GM11168 (cell line): ENCODE data around the gene LIN7B.
"Not testable (repeated sequence)": the region's sequence is repeated elsewhere in the genome, so short reads cannot be mapped to it uniquely, and the experiment has no call there.

ENCODE experiments used
- in situ Hi-C: fragments of 300-500 bp; cut with MboI; formaldehyde crosslinking; loops from one replicate; pipeline ENCODE4 v1.12.0; 2022; ENCODE audit warnings: low sequenced_read_pairs; ENCODE audit not compliant: unreplicated experiment

The LIN7B gene, protein sequence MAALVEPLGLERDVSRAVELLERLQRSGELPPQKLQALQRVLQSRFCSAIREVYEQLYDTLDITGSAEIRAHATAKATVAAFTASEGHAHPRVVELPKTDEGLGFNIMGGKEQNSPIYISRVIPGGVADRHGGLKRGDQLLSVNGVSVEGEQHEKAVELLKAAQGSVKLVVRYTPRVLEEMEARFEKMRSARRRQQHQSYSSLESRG

GRCh38 chr19:49113762-49114629, at the start of gene LIN7B:
TSS of gene LIN7B (plus strand) at chr19:49114370. CDS start at chr19:49114405, 35 bp downstream.
- in situ Hi-C loops, result no loop called here

DNA sequence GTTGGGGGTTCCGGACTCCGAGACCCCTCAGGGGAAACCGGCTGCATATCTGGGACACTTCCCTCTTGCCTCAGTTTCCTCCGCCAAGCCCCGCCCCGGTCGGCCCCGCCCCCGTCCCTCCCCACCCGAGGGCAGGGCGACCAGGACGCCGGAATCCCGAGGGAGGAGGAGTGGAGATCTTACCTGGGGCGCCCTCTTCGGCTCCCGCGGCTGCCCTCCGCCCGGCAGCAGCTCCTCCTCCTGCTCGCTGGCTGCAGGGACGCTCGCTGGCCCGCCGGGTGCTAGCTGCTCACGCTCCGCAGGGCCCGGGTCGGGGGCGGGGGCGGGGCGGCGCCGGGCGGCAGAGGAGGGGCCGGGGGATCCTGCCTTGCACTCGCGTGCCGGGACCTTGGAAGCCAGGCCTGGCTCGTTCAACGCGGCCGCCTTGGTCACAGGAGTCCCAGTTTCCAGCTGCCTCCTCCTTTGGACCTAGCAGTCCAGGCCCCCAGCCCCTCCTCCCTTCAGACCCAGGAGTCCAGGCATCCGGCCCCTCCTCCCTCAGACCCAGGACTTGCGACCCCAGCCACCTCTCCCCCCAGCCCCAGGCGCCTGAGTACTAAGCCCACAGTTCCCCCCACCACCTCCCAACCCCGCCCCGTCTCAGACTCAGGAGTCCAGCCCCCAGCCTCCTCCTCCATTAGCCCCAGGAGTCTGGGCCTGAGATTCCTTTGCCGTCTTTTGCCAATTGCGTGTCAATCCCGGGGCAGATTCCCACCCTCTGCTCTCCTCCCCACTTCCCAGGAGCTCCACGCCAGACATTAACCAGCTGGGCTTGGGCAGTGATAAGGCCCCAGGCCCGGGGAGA, 49.2 kb upstream of the LIN7B start, which contains the start of gene NTF4:
TSS of gene NTF4 (minus strand) at position 51 of the 844 bp plus-strand sequence. CDS start 2,821 bp downstream, outside the sequence.
- in situ Hi-C loops, result no loop called here

DNA sequence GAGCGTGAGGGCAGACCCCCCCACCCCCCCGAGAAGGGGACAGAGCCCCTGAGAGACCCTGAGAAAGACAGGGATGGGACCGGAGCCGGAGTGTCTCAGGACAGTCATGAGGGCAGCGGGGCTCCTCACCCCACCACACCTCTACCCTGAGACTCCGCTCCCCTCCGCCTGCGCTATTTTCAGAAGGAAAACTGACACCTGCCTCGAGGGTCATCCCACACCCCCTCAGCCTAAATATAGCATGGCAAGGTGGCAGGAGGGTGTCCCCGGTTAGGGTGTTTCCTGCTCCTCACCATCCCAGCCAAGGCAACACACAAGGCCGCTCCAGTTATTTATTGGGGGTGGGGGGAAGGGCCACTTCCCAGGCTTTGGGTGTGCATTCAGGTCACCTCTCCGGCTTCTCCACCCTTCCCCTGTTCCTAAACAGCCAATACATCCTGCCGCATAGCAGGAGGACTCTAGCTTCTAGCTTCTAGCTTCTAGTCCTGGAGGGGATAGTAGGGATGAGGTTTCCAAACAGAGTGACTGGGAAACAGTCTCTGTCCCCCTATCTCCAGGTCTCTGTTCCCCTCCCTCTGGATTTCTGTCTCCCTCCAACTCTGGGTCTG, 48.2 kb upstream of the LIN7B start:
- in situ Hi-C loops, result no loop called here

GRCh38 chr19:49067554-49067953, 46.6 kb upstream of the LIN7B start:
- in situ Hi-C loops, result no loop called here

DNA sequence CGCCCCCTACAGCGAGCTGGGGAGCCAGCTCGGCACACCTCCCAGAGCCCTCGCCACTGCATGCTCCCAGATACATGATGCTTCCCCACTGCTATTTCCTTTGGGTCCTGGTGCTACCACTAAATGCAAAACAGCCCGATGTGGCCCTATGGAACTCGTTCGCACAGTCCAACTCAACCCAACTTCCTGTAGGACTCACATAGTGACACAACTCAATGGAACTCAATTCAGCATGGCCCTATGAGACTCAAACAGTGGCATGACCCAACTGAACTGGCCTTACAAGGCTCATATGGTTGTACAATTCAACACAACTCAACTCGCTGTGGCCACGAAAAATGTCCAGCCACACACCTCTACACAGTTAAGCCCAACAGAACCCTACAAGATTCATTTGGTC, 45.1 kb upstream of the LIN7B start:
- in situ Hi-C loops, result no loop called here

DNA sequence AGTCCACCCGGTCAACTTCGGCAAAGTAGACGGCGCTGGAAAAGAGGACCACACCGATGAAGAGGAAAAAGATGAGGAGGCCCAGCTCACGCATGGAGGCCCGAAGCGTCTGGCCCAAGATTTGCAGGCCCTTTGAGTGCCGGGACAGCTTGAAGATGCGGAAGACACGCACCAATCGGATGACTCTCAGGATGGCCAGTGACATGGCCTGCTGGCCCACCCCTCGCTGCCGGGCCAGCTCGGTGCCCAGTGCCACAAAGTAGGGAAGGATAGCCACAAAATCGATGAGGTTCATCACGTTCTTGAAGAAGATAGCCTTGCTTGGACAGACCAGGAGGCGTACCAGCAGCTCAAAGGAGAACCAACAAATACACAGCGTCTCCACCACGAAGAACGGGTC, 43.8 kb upstream of the LIN7B start:
- in situ Hi-C loops, result no loop called here

GRCh38 chr19:49071860-49072547, 42.2 kb upstream of the LIN7B start:
- in situ Hi-C loops, result no loop called here

DNA sequence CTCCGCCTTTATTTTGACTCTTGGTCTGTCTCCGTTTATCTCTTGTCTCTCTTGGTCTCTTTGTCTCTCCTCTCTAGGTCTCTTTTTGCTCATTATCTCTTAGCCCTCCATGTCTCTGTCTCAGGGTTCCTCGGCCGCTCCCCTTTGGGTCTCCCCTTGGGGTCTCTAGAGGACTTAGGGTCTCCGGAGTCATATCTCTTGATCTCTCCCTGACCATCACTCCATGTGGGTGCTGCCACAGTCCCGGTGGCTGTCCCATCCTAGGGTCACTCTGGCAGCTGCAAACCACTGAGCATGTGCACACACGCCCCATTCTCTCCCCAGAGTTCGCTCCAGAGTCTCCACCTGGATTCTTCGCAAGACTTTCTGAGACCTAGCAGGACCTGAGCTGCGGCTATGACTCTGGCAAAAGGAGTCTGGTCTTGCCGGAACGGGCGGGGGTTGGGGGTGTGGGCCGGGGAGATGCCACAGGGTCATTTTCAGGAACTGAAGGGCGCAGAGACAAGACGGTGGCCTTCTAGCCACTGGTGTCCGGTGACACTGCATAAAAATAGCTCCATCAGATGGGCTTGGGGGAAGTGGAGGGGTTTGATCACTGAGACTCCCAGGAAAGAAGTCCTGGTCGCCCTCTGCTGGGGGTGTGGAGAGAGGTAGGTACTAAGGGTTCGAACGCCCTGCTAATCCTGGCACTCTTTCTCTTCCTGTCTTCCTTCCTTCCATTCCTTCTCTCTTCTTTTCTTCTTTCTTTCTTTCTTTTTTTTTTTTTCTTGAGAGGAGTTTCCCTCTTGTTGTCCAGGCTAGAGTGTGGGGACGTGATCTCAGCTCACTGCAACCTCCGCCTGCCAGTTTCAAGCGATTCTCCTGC, 40.4 kb upstream of the LIN7B start:
- in situ Hi-C loops, result no loop called here

DNA sequence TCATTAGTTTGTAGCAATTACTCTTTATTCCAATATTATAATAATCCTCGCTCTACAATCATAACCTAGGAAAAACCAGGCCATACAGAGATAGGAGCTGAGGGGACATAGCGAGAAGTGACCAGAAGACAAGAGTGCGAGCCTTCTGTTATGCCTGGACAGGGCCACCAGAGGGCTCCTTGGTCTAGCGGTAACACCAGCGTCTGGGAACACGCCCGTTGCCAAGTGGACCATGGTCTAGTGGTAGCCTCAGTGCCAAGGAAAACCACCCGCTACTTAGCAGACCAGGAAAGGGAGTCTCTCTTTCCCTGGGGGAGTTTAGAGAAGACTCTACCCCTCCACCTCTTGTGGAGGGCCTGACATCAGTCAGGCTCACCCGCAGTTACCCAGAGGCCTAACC, 39.3 kb upstream of the LIN7B start:
- in situ Hi-C loops, result not testable (repeated sequence)

- in situ Hi-C loops, result no loop called here
Observed at GRCh38 chr19:49080392-49080791, 33.8 kb upstream of the LIN7B start.

- in situ Hi-C loops, result no loop called here
Observed at GRCh38 chr19:49081273-49081672, 32.9 kb upstream of the LIN7B start.

DNA sequence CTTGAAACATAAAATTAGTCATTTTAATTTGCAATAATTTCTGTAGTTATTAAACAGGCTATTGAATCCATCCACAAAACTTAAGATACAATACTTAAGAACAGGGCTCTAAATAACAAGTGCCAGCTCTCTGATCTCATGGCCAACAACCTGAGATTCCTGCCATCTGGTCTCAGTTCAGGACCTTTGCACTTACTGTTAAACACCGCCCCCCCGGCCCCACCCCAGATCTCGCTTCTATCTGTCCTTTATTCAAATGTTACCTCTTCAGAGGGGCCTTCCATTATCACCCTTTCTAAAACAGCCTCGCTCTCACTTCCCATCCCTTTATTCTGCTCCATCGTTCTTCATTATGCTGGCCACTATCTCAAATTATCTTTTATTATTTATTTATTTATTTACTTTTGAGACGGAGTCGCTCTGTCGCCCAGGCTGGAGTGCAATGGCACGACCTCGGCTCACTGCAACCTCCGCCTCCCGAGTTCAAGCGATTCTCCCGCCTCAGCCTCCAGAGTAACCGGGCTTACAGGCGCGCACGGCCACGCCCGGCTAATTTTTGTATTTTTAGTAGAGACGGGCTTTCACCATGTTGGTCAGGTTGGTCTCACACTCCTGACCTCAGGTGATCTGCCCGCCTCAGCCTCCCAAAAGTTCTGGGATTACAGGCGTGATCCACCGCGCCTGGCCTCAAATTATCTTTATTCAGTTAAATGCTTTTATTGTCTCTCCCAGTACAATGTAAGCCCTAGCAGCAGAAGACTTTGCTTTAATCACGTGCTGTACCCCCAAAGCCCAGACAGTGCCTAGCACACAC, 29.8 kb upstream of the LIN7B start:
- in situ Hi-C loops, result no loop called here

GRCh38 chr19:49085020-49085867, 28.9 kb upstream of the LIN7B start, which contains the start of gene SNRNP70:
TSS of gene SNRNP70 (plus strand) at chr19:49085451. CDS start at chr19:49086415, 964 bp downstream.
- in situ Hi-C loops, result no loop called here

GRCh38 chr19:49085868-49086232, 28.3 kb upstream of the LIN7B start:
- in situ Hi-C loops, result no loop called here

GRCh38 chr19:49086296-49086695, 27.9 kb upstream of the LIN7B start:
- in situ Hi-C loops, result no loop called here

- in situ Hi-C loops, result no loop called here
Observed at GRCh38 chr19:49091391-49092038, 22.7 kb upstream of the LIN7B start.

DNA sequence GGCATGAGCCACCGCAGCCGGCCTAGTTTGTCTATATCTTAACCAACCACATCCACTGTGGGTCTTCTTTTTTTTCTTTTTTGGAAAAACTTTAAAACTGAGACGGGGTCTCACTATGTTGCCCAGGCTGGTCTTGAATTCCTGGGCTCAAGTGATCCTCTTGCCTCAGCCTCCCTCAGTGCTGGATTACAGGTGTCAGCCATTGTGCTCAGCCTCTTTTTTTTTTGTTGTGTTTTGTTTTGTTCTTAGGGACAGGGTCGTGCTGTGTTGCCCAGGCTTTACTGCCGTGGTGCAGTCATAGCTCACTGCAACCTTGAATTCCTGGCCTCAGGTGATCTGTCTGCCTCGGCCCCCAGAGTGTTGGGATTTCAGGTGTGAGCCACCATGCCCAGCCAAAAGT, 21.5 kb upstream of the LIN7B start:
- in situ Hi-C loops, result no loop called here
